ENCODE measurements around the gene OST4.

Gene OST4

GRCh38 chr2:27033253-27033852 lies 38.1 kb downstream of the OST4 start:
- Mint-ChIP-seq H3K4me1 (peaks cover 71% of the 10 kb centered on the region), H3K4me3 (peak overlapping the region; percentile 93 to 96), H3K27me3 (no peaks in the 10 kb centered on the region), H3K9me3 (no peaks in the 10 kb centered on the region), H3K27ac (peak overlapping the region; percentile 81 to 96)
- ATAC-seq (peak; percentile 4), DNase-seq (no peak)

- ATAC-seq: peak; percentile 99
- peak; percentile 78 to 79 for DNase-seq
- no peaks in the 10 kb centered on the region for H3K9me3 Mint-ChIP-seq
- peak within 1 kb of the TSS; percentile 96 for H3K27ac Mint-ChIP-seq
- H3K4me1 Mint-ChIP-seq: peaks cover 78% of the 10 kb centered on the region
- H3K4me3 Mint-ChIP-seq: peak within 1 kb of the TSS; percentile 93 to 96
- no peaks in the 10 kb centered on the region for H3K27me3 Mint-ChIP-seq
Measured at GRCh38 chr2:27032495-27033252, 38.8 kb downstream of the OST4 start, which contains the start of gene TMEM214. TMEM214 (plus strand) TSS chr2:27032965; CDS start chr2:27033016, 51 bp downstream.

- Mint-ChIP-seq H3K4me1 (peaks cover 57% of the 10 kb centered on the region), H3K9me3 (no peaks in the 10 kb centered on the region), H3K27ac (no peak overlapping the region), H3K27me3 (no peaks in the 10 kb centered on the region), H3K4me3 (no peak overlapping the region)
- ATAC-seq (no peak), DNase-seq (no peak)
Measured at GRCh38 chr2:27029051-27029450, 42.4 kb downstream of the OST4 start.

GRCh38 chr2:27027211-27027651 lies 44.2 kb downstream of the OST4 start:
- DNase-seq: no peak
- no peaks in the 10 kb centered on the region for H3K9me3 Mint-ChIP-seq
- H3K27me3 Mint-ChIP-seq: no peaks in the 10 kb centered on the region
- H3K4me3 Mint-ChIP-seq: no peak overlapping the region
- no peak for ATAC-seq
- H3K27ac Mint-ChIP-seq: no peak overlapping the region
- H3K4me1 Mint-ChIP-seq: peaks cover 46% of the 10 kb centered on the region

- Mint-ChIP-seq H3K27ac (no peak overlapping the region), H3K4me3 (no peak overlapping the region), H3K4me1 (peaks cover 35% of the 10 kb centered on the region), H3K27me3 (no peaks in the 10 kb centered on the region), H3K9me3 (no peaks in the 10 kb centered on the region)
- ATAC-seq (no peak), DNase-seq (no peak)
Measured at GRCh38 chr2:27025861-27026851, 45.3 kb downstream of the OST4 start.

- ATAC-seq: no peak
- no peak overlapping the region for H3K4me3 Mint-ChIP-seq
- H3K27ac Mint-ChIP-seq: no peak overlapping the region
- H3K9me3 Mint-ChIP-seq: no peaks in the 10 kb centered on the region
- no peaks in the 10 kb centered on the region for H3K27me3 Mint-ChIP-seq
- no peak for DNase-seq
- H3K4me1 Mint-ChIP-seq: peaks cover 31% of the 10 kb centered on the region
Measured at GRCh38 chr2:27025281-27025800, 46.1 kb downstream of the OST4 start.

- Mint-ChIP-seq H3K27ac (no peak overlapping the region), H3K9me3 (no peaks in the 10 kb centered on the region), H3K4me3 (no peak overlapping the region), H3K4me1 (peaks cover 26% of the 10 kb centered on the region), H3K27me3 (no peaks in the 10 kb centered on the region)
- ATAC-seq (peak; percentile 37), DNase-seq (no peak)
Measured at GRCh38 chr2:27024812-27025211, 46.6 kb downstream of the OST4 start.

- DNase-seq (no peak), ATAC-seq (no peak)
- H3K9me3 Mint-ChIP-seq: no peaks in the 10 kb centered on the region
- H3K27me3 Mint-ChIP-seq: no peaks in the 10 kb centered on the region
- no peak overlapping the region for H3K27ac Mint-ChIP-seq
- no peak overlapping the region for H3K4me3 Mint-ChIP-seq
- peaks cover 20% of the 10 kb centered on the region for H3K4me1 Mint-ChIP-seq
Measured at GRCh38 chr2:27024188-27024587, 47.3 kb downstream of the OST4 start.

- H3K27ac Mint-ChIP-seq: peak overlapping the region in 1 of 2 donors; percentile 87
- H3K4me3 Mint-ChIP-seq: no peak overlapping the region
- H3K4me1 Mint-ChIP-seq: peaks cover 15% of the 10 kb centered on the region
- H3K9me3 Mint-ChIP-seq: no peaks in the 10 kb centered on the region
- no peak for DNase-seq
- H3K27me3 Mint-ChIP-seq: no peaks in the 10 kb centered on the region
- ATAC-seq: no peak
Measured at GRCh38 chr2:27023740-27024139, 47.7 kb downstream of the OST4 start.

- no peak for ATAC-seq
- H3K4me3 Mint-ChIP-seq: no peak overlapping the region
- peak overlapping the region in 1 of 2 donors; percentile 14 for H3K27ac Mint-ChIP-seq
- no peaks in the 10 kb centered on the region for H3K4me1 Mint-ChIP-seq
- DNase-seq: no peak
- no peaks in the 10 kb centered on the region for H3K9me3 Mint-ChIP-seq
- no peaks in the 10 kb centered on the region for H3K27me3 Mint-ChIP-seq
Measured at GRCh38 chr2:27021253-27022049, 50.0 kb downstream of the OST4 start.
